PC-9 (cell line): ENCODE measurements around the gene EMX2.

Source experiments
- CTCF ChIP-seq: fragments of 200-600 bp; sonication (generic); conservative IDR thresholded peaks from 2 replicates; pipeline ENCODE4 v1.6.1; 2017; ENCODE audit warnings: mixed run types, antibody characterized with exemption, mild to moderate bottlenecking, moderate library complexity
- EZH2 ChIP-seq: fragments of 200-600 bp; sonication (generic); IDR thresholded peaks from 2 replicates; pipeline ENCODE4 v1.8.0; 2017; ENCODE audit warnings: antibody characterized with exemption, low read depth

- TF ChIP-seq CTCF: no peak
- TF ChIP-seq EZH2: no peak
Measured at GRCh38 chr10:117542706-117543224, at the start of gene EMX2.
